Epithelial cell of proximal tubule (primary cell): ENCODE results near the gene MIS18A. TPM values are rescaled to one million over a fixed set of nuclear protein-coding genes. Genes with fewer than 3 reads are reported as not detected.
"Not testable (repeated sequence)": the region's sequence is repeated elsewhere in the genome, so short reads cannot be mapped to it uniquely, and the experiment has no call there.

ENCODE experiments used
- DNase-seq: peaks from one replicate; pipeline ENCODE4 v3.0.0-alpha.2; 2011; ENCODE audit warnings: low read depth
- H3K4me3 ChIP-seq: 2 replicates; pipeline ENCODE4 v1.5.1; 2011; ENCODE audit warnings: low read depth, mild to moderate bottlenecking, low read length
- CTCF ChIP-seq: conservative IDR thresholded peaks from 2 replicates; pipeline ENCODE4 v1.5.1; 2012; ENCODE audit warnings: low read depth, mild to moderate bottlenecking, low read length
- total RNA-seq: library from RNA; depleted of rRNA; stranded (reverse); fragments of >200 nt; gene quantifications from 2 replicates; pipeline ENCODE4 v1.2.3, GENCODE V29; 2015

Gene MIS18A
- total RNA-seq, 1 donor from 2014 or later: 31.4 TPM

- no peak for DNase-seq
- no peak for TF ChIP-seq CTCF
- H3K4me3 ChIP-seq: peak overlapping the region; percentile 71
Observed at GRCh38 chr21:32278103-32278502, 746 bp downstream of the MIS18A start.

GRCh38 chr21:32276671-32277070, 2.2 kb downstream of the MIS18A start:
- no peak for DNase-seq
- no peak for TF ChIP-seq CTCF
- no peak overlapping the region for H3K4me3 ChIP-seq

- no peak overlapping the region for H3K4me3 ChIP-seq
- no peak for DNase-seq
- no peak for TF ChIP-seq CTCF
Observed at GRCh38 chr21:32270748-32271147, 8.1 kb downstream of the MIS18A start.

- not testable (repeated sequence) for H3K4me3 ChIP-seq, DNase-seq
Observed at GRCh38 chr21:32265321-32265720, 13.5 kb downstream of the MIS18A start.

GRCh38 chr21:32261929-32262328, 16.9 kb downstream of the MIS18A start:
- H3K4me3 ChIP-seq: no peak overlapping the region
- no peak for DNase-seq
- TF ChIP-seq CTCF: no peak

- DNase-seq: no peak
- TF ChIP-seq CTCF: no peak
- H3K4me3 ChIP-seq: no peak overlapping the region
Observed at GRCh38 chr21:32260130-32260529, 18.7 kb downstream of the MIS18A start.

GRCh38 chr21:32258786-32259048, 20.1 kb downstream of the MIS18A start:
- DNase-seq, H3K4me3 ChIP-seq: not testable (repeated sequence)

- DNase-seq: peak; percentile 41
- peak; percentile 88 for TF ChIP-seq CTCF
- no peak overlapping the region for H3K4me3 ChIP-seq
Observed at GRCh38 chr21:32257962-32258785, 20.7 kb downstream of the MIS18A start.
